RWPE1 (cell line): ENCODE results near the gene POLR3E.

Source experiments
- CTCF ChIA-PET: fragments of 350-600 bp; sonication (Branson Sonifier 250); formaldehyde crosslinking; extraction: SDS; loops from one replicate; lab custom pipeline; 2021; lab: Yijun Ruan, JAX
- POLR2A ChIA-PET: fragments of 400-600 bp; formaldehyde crosslinking; extraction: SDS; loops from one replicate; lab custom pipeline; 2020; ENCODE audit warnings: antibody characterized with exemption; ENCODE audit not compliant: low non-redundant PET; lab: Yijun Ruan, JAX
- DNase-seq: peaks from one replicate; pipeline ENCODE4 v3.0.0; 2012; ENCODE audit warnings: low spot score
- H3K27ac ChIP-seq: fragments of 450-650 bp; 2 replicates; pipeline ENCODE4 v1.5.1; 2017
- CTCF ChIP-seq: fragments of 450-650 bp; conservative IDR thresholded peaks from 2 replicates; pipeline ENCODE4 v1.5.1; 2017; ENCODE audit warnings: low read depth, mild to moderate bottlenecking

POLR3E gene

GRCh38 chr16:22356930-22357634, 59.9 kb downstream of the POLR3E start:
- H3K27ac ChIP-seq = no peak overlapping the region
- ChIA-PET POLR2A (no interaction called here), CTCF (interaction anchor here (0.6 to 1.1 kb wide), 2 partner anchors 11 to 15 kb away, joined by 3 read pairs; no protein-coding TSS in a partner anchor)
- DNase-seq = no peak
- no peak for TF ChIP-seq CTCF

- no peak for DNase-seq
- H3K27ac ChIP-seq = no peak overlapping the region
- TF ChIP-seq CTCF = no peak
- CTCF ChIA-PET = interaction anchor here (1.1 kb wide), 1 partner anchor 14 kb away, joined by 3 read pairs; no protein-coding TSS in a partner anchor
- POLR2A ChIA-PET = no interaction called here
These were observed 60.4 kb downstream of the POLR3E start for GRCh38 chr16:22357635-22357971.

DNA sequence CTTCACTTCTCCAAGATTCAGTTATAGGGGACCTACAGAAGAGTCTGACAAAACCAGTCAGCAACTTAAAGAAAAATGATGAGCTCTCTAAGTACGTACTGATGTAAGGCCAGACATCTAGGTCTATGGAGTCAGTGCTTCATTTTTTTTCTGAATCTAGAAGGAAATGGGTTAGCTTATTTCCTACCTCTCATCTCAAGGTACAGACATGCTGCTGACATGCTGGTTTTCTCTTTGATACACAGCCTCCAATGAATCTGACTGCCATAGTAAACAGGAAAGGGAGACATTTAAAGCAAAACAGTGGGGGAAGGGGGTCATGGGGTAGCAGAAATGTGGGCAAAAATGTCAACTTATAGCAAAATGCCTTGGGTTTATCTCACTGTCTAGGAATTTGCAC, 60.8 kb downstream of the POLR3E start:
- no peak for TF ChIP-seq CTCF
- ChIA-PET CTCF (interaction anchor here (1.1 kb wide), 1 partner anchor 14 kb away, joined by 3 read pairs; no protein-coding TSS in a partner anchor), POLR2A (no interaction called here)
- no peak overlapping the region for H3K27ac ChIP-seq
- DNase-seq = no peak

DNA sequence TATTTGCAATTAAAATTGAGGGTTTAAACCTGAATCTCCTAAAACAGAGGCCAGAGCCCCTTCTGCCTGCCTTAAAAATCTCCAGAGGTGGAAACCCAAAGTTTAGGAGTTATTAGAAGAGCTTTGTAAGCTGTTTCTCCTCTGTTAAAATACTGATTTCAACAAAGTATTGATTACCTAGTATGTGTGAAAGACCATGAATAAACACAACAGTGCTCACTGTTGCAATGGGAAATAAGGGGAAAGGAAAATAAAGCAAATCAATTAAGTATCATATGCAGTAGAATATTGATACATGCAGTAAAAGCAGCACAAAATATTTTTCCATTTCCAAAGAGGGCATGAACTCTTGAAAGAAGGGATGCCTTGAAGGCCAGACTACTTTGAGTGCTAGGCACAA, 62.5 kb downstream of the POLR3E start:
- no peak for TF ChIP-seq CTCF
- ChIA-PET POLR2A (no interaction called here), CTCF (interaction anchor here (0.7 kb wide), 1 partner anchor 38 kb away, joined by 3 read pairs; no protein-coding TSS in a partner anchor)
- DNase-seq = no peak
- no peak overlapping the region for H3K27ac ChIP-seq

DNA sequence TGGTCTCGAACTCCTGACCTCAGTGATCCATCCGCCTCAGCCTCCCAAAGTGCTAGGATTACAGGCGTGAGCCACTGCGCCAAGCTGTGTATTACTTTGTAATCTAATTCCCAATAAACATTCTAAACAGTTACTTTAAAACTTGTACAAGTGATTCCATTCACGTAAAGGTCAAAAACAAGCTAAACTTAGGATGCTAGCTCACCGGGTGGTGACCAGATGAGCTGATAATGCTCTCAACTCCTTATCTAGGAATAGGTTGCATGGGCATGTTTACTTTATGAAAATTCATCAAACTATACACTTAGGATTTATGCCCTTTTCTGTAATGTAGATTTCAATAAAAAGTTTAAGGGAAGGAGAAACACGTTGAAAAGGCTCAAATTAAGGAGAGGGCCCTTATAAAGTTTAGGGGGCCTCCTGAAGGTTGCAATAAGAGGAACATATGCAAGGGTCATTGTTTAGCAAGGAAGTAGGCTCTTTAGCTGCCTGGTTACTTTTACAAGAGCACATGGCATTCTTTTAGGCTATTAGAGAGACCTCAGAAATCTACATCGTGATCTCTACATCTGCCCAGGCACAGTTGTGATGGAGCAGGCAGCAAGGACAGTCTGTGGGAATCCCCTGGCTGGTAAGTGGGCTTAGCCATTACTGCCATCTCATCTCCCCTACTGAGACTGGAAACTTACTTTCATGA, 63.9 kb downstream of the POLR3E start:
- POLR2A ChIA-PET = no interaction called here
- TF ChIP-seq CTCF = no peak
- DNase-seq = no peak
- CTCF ChIA-PET = no interaction called here
- H3K27ac ChIP-seq = no peak overlapping the region

GRCh38 chr16:22364241-22364640, 67.0 kb downstream of the POLR3E start:
- ChIA-PET POLR2A (no interaction called here), CTCF (no interaction called here)
- H3K27ac ChIP-seq = no peak overlapping the region
- TF ChIP-seq CTCF = no peak
- no peak for DNase-seq
